ENCODE data around the gene MCEE. TPM values are rescaled to one million over a fixed set of nuclear protein-coding genes. Genes with fewer than 3 reads are reported as not detected.

The MCEE gene
- total and polyA plus RNA-seq, 4 donors: 13.1 to 57.6 (median 23.9) TPM

DNA sequence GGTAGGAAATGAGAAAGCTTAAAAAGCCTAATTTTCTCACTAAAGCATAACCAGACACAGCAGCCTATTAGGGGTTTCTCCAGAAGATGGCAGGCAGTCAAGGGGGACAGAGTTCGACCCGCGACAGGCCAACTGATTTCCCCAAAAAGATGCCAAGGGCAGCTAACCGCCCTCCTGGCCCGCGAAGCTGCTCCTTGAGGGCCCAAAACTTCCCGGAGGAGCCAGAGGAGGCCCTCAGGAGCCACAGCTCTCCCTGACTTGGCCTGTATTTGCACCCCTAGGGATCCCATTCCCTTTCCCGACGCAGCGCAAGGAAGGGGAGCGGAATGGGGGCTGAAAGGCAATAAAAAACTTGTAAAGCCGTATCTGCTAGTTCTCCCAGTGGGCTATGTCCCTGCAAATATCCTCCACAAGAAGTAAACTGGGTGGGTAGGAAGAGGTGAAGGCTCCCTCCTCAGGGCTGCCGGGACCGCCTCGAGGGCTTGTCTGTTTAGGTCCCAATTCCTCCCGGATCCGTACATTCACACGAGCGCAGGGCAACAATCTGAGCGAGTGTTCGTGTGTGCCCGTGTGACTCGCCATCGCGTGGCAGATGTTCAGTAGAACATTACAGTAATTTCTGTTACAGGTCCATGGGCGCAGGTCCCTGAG is 62.3 kb downstream of the MCEE start:
- H3K27ac ChIP-seq (ENCODE audit: low read depth in 1 of 2, low read length in 2 of 2): peak overlapping the region; percentile 92 to 99
- H3K27me3 ChIP-seq (ENCODE audit: control insufficient read depth in 4 of 4, insufficient read depth in 4 of 4, low read length in 3 of 4): no peaks in the 10 kb centered on the region
- peaks cover 0 to 1% (median under 1%) of the 10 kb centered on the region in 4 donors for H3K36me3 ChIP-seq (ENCODE audit: control insufficient read depth in 4 of 4, insufficient read depth in 3 of 4, low read depth in 1 of 4, low read length in 3 of 4)
- no peak for DNase-seq (ENCODE audit: low spot score)
- H3K4me3 ChIP-seq (ENCODE audit: low read depth in 1 of 3, low read length in 3 of 3): peak overlapping the region; percentile 68 to 90 (median 83)
- 5% methylated on average over 26 of the region's 26 CpGs for WGBS
- H3K9ac ChIP-seq (ENCODE audit: low read depth in 1 of 2, low read length in 2 of 2): peak overlapping the region; percentile 96 to 99
- peaks cover 0 to 29% (median 15%) of the 10 kb centered on the region in 4 donors for H3K4me1 ChIP-seq (ENCODE audit: control insufficient read depth in 4 of 4, insufficient read depth in 4 of 4, low read length in 3 of 4)
- H3K9me3 ChIP-seq (ENCODE audit: control insufficient read depth in 4 of 4, low read length in 3 of 4): no peaks in the 10 kb centered on the region
- TF ChIP-seq TAF1 (conservative IDR thresholded peaks at IDR 0.05): no peak
- TF ChIP-seq SP1 (IDR thresholded peaks at IDR 0.05): no peak
- no peak for TF ChIP-seq NR2F2 (IDR thresholded peaks at IDR 0.05)
- TF ChIP-seq JUND (IDR thresholded peaks at IDR 0.05): no peak
- TF ChIP-seq GABPA (IDR thresholded peaks at IDR 0.05 in 1 of 2, conservative IDR thresholded peaks at IDR 0.05 in 1 of 2): no peak
- no peak for TF ChIP-seq RXRA (IDR thresholded peaks at IDR 0.05)

- H3K27me3 ChIP-seq (ENCODE audit: control insufficient read depth in 4 of 4, insufficient read depth in 4 of 4, low read length in 3 of 4): no peaks in the 10 kb centered on the region
- no peak overlapping the region for H3K9ac ChIP-seq (ENCODE audit: low read depth in 1 of 2, low read length in 2 of 2)
- no peak overlapping the region for H3K27ac ChIP-seq (ENCODE audit: low read depth in 1 of 2, low read length in 2 of 2)
- H3K36me3 ChIP-seq (ENCODE audit: control insufficient read depth in 4 of 4, insufficient read depth in 3 of 4, low read depth in 1 of 4, low read length in 3 of 4): no peaks in the 10 kb centered on the region
- H3K4me3 ChIP-seq (ENCODE audit: low read depth in 1 of 3, low read length in 3 of 3): no peak overlapping the region
- peaks cover 0 to 24% (median 15%) of the 10 kb centered on the region in 4 donors for H3K4me1 ChIP-seq (ENCODE audit: control insufficient read depth in 4 of 4, insufficient read depth in 4 of 4, low read length in 3 of 4)
- no peaks in the 10 kb centered on the region for H3K9me3 ChIP-seq (ENCODE audit: control insufficient read depth in 4 of 4, low read length in 3 of 4)
- TF ChIP-seq YY1 (IDR thresholded peaks at IDR 0.05) (no peak), JUND (IDR thresholded peaks at IDR 0.05) (no peak), EGR1 (IDR thresholded peaks at IDR 0.05; ENCODE audit: low read depth in 2 of 2) (no peak), NR2F2 (IDR thresholded peaks at IDR 0.05) (no peak), GABPA (IDR thresholded peaks at IDR 0.05 in 1 of 2, conservative IDR thresholded peaks at IDR 0.05 in 1 of 2) (no peak), CTCF (IDR thresholded peaks at IDR 0.05; ENCODE audit: low read depth, low read length, missing input control) (no peak), FOXA1 (IDR thresholded peaks at IDR 0.05) (no peak), HNF4A (conservative IDR thresholded peaks at IDR 0.05) (no peak)
- TF ChIP-seq, protein P1, sequence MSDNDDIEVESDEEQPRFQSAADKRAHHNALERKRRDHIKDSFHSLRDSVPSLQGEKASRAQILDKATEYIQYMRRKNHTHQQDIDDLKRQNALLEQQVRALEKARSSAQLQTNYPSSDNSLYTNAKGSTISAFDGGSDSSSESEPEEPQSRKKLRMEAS (IDR thresholded peaks at IDR 0.05): no peak
- TF ChIP-seq, protein P2, sequence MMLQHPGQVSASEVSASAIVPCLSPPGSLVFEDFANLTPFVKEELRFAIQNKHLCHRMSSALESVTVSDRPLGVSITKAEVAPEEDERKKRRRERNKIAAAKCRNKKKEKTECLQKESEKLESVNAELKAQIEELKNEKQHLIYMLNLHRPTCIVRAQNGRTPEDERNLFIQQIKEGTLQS (IDR thresholded peaks at IDR 0.05): no peak
- WGBS: 82% methylated on average over 3 of the region's 3 CpGs
- no peak for DNase-seq (ENCODE audit: low spot score)
These were observed 63.2 kb downstream of the MCEE start for GRCh38 chr2:71066856-71067255.

DNA sequence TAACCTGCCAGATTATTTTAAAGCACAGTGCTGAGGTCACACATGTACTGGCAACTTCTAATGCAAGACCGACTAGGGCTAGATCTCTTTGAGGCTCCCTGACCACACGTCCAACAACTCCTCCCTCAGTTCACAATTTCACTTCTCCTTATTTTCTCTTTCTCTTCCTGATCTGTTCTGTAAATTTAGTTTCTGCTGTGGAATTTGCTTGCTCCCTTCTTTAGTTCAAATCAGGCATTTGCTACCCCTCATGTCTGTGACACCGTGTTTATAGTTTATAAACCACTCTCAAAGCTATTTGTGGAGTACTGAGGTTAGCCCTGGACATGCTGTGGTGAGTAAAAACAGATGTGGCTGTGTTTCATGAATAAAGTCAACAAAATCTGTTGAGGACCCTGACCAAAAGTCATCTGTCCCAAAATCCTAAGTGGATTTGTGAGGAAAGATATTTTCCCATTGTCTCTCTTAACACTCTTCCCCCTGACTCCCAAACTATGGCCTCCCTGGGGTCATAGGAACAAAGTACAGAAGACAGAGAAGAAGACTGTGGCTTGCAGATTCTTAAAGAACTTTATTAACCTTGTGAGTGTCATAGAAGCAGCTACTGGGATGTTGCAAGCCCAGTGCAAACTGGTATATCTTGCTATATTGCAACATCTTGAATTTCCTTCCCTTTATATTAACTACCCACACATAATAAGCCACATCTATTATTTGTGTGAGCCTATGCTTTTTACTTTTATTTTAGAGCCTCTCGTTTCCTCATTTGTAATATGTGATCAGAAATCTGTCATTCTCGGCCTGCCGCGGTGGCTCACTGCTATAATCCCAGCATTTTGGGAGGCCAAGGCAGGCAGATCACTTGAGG is 65.0 kb downstream of the MCEE start:
- no peaks in the 10 kb centered on the region for H3K36me3 ChIP-seq (ENCODE audit: control insufficient read depth in 4 of 4, insufficient read depth in 3 of 4, low read depth in 1 of 4, low read length in 3 of 4)
- H3K9me3 ChIP-seq (ENCODE audit: control insufficient read depth in 4 of 4, low read length in 3 of 4): no peaks in the 10 kb centered on the region
- DNase-seq (ENCODE audit: low spot score): no peak
- H3K9ac ChIP-seq (ENCODE audit: low read depth in 1 of 2, low read length in 2 of 2): no peak overlapping the region
- H3K27ac ChIP-seq (ENCODE audit: low read depth in 1 of 2, low read length in 2 of 2): peak overlapping the region; percentile 33 to 54
- peaks cover 0 to 19% (median 15%) of the 10 kb centered on the region in 4 donors for H3K4me1 ChIP-seq (ENCODE audit: control insufficient read depth in 4 of 4, insufficient read depth in 4 of 4, low read length in 3 of 4)
- WGBS: 76% methylated on average over 7 of the region's 7 CpGs
- H3K4me3 ChIP-seq (ENCODE audit: low read depth in 1 of 3, low read length in 3 of 3): no peak overlapping the region
- no peaks in the 10 kb centered on the region for H3K27me3 ChIP-seq (ENCODE audit: control insufficient read depth in 4 of 4, insufficient read depth in 4 of 4, low read length in 3 of 4)
- TF ChIP-seq FOXA1 (IDR thresholded peaks at IDR 0.05) (no peak), TAF1 (conservative IDR thresholded peaks at IDR 0.05) (no peak), RXRA (IDR thresholded peaks at IDR 0.05) (no peak), HNF4G (IDR thresholded peaks at IDR 0.05) (no peak), EGR1 (IDR thresholded peaks at IDR 0.05; ENCODE audit: low read depth in 2 of 2) (no peak), FOXA2 (IDR thresholded peaks at IDR 0.05) (no peak), CTCF (IDR thresholded peaks at IDR 0.05; ENCODE audit: low read depth, low read length, missing input control) (no peak), JUND (IDR thresholded peaks at IDR 0.05) (no peak)
- TF ChIP-seq, protein P3, sequence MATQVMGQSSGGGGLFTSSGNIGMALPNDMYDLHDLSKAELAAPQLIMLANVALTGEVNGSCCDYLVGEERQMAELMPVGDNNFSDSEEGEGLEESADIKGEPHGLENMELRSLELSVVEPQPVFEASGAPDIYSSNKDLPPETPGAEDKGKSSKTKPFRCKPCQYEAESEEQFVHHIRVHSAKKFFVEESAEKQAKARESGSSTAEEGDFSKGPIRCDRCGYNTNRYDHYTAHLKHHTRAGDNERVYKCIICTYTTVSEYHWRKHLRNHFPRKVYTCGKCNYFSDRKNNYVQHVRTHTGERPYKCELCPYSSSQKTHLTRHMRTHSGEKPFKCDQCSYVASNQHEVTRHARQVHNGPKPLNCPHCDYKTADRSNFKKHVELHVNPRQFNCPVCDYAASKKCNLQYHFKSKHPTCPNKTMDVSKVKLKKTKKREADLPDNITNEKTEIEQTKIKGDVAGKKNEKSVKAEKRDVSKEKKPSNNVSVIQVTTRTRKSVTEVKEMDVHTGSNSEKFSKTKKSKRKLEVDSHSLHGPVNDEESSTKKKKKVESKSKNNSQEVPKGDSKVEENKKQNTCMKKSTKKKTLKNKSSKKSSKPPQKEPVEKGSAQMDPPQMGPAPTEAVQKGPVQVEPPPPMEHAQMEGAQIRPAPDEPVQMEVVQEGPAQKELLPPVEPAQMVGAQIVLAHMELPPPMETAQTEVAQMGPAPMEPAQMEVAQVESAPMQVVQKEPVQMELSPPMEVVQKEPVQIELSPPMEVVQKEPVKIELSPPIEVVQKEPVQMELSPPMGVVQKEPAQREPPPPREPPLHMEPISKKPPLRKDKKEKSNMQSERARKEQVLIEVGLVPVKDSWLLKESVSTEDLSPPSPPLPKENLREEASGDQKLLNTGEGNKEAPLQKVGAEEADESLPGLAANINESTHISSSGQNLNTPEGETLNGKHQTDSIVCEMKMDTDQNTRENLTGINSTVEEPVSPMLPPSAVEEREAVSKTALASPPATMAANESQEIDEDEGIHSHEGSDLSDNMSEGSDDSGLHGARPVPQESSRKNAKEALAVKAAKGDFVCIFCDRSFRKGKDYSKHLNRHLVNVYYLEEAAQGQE (IDR thresholded peaks at IDR 0.05): no peak

Data from liver (tissue), 9 donors.